OCI-LY7 (cell line): ENCODE results near the gene RBFOX1. TPM values are rescaled to one million over a fixed set of nuclear protein-coding genes. Genes with fewer than 3 reads are reported as not detected.

ENCODE experiments used
- BruUV-seq: library from RNA; stranded (reverse); fragments of 400-500 nt; replicated peaks from 2 replicates; lab custom pipeline; 2021; lab: Mats Ljungman, UMichigan
- CTCF ChIA-PET: fragments of 300-600 bp; sonication (Branson Sonifier 250); formaldehyde crosslinking; loops from one replicate; lab custom pipeline; 2022; ENCODE audit warnings: antibody characterized with exemption; ENCODE audit not compliant: unreplicated experiment; lab: Charles Lee
- POLR2A ChIA-PET: fragments of 300-600 bp; sonication (Branson Sonifier 250); formaldehyde crosslinking; loops from one replicate; lab custom pipeline; 2022; ENCODE audit warnings: antibody characterized with exemption; lab: Charles Lee
- DNase-seq: peaks from one replicate; pipeline ENCODE4 v3.0.0-alpha.2; 2015; ENCODE audit warnings: low spot score
- H2AFZ ChIP-seq: fragments of 200-600 bp; sonication (generic), shearing (Covaris generic); 2 replicates; pipeline ENCODE4 v1.6.1; 2014; ENCODE audit warnings: mild to moderate bottlenecking, antibody characterized with exemption, low read length, moderate library complexity
- H3K27ac ChIP-seq: fragments of 200-600 bp; sonication (generic); 2 replicates; pipeline ENCODE4 v1.5.1; 2014; ENCODE audit warnings: mixed run types, low read depth, mild to moderate bottlenecking, moderate library complexity, low read length, inconsistent platforms; ENCODE audit not compliant: poor library complexity, severe bottlenecking
- H3K36me3 ChIP-seq: fragments of 200-600 bp; sonication (generic); 2 replicates; pipeline ENCODE4 v1.6.1; 2014; ENCODE audit warnings: mild to moderate bottlenecking, antibody characterized with exemption, low read length, moderate library complexity, mixed read lengths; ENCODE audit not compliant: insufficient read depth
- H3K4me1 ChIP-seq: fragments of 200-600 bp; sonication (generic); 2 replicates; pipeline ENCODE4 v1.5.1; 2014; ENCODE audit warnings: mild to moderate bottlenecking, low read length; ENCODE audit not compliant: insufficient read depth, poor library complexity, severe bottlenecking
- H3K4me2 ChIP-seq: fragments of 200-600 bp; sonication (generic); 2 replicates; pipeline ENCODE4 v1.6.1; 2014; ENCODE audit warnings: mild to moderate bottlenecking, low read length
- H3K4me3 ChIP-seq: fragments of 200-600 bp; sonication (generic); 2 replicates; pipeline ENCODE4 v1.5.1; 2014; ENCODE audit warnings: mild to moderate bottlenecking, low read depth, low read length; ENCODE audit not compliant: poor library complexity, severe bottlenecking
- H3K79me2 ChIP-seq: fragments of 200-600 bp; sonication (generic); 2 replicates; pipeline ENCODE4 v1.6.1; 2016; ENCODE audit warnings: low read depth, mild to moderate bottlenecking, low read length, moderate library complexity, mixed read lengths; ENCODE audit not compliant: insufficient read depth
- H3K9me2 ChIP-seq: fragments of 200-600 bp; sonication (generic); 2 replicates; pipeline ENCODE4 v1.6.1; 2016; ENCODE audit warnings: mild to moderate bottlenecking, low read length, mixed read lengths; ENCODE audit not compliant: insufficient read depth
- H3K9me3 ChIP-seq: fragments of 200-600 bp; sonication (generic); 2 replicates; pipeline ENCODE4 v1.6.1; 2014; ENCODE audit warnings: mild to moderate bottlenecking, mixed run types, low read length, mixed read lengths
- H4K20me1 ChIP-seq: fragments of 200-600 bp; sonication (generic); 2 replicates; pipeline ENCODE4 v1.6.1; 2014; ENCODE audit warnings: mild to moderate bottlenecking, antibody characterized with exemption, low read length, moderate library complexity, mixed read lengths; ENCODE audit not compliant: insufficient read depth
- CTCF ChIP-seq: fragments of 200-600 bp; sonication (generic); conservative IDR thresholded peaks from 2 replicates; pipeline ENCODE4 v1.5.1; 2014; ENCODE audit warnings: mild to moderate bottlenecking, antibody characterized with exemption, low read length, moderate library complexity, mixed read lengths
- EZH2phosphoT487 ChIP-seq: fragments of 200-600 bp; sonication (generic); IDR thresholded peaks from 2 replicates; pipeline ENCODE4 v1.6.1; 2018; ENCODE audit warnings: low read depth, borderline replicate concordance, mild to moderate bottlenecking, mixed run types, antibody characterized with exemption, low read length, moderate library complexity, mixed read lengths
- intact Hi-C: fragments of 100-400 bp; cut with micrococcal nuclease; formaldehyde crosslinking; loops from one replicate; pipeline ENCODE4 v1.10.0; 2022; ENCODE audit not compliant: unreplicated experiment
- total RNA-seq, 2 experiments: library from RNA; depleted of rRNA in 1 of 2; stranded (reverse); fragments of >200 nt in 1 of 2; shearing (Covaris generic) in 1 of 2; gene quantifications; 2 replicates each; pipeline ENCODE4 v1.2.3, GENCODE V29; 2014 to 2022

RBFOX1 gene
- total RNA-seq, 2 experiments from 2014 or later, result not detected

GRCh38 chr16:7629571-7629970, 296.9 kb downstream of the RBFOX1 start:
- no peaks in the 10 kb centered on the region for H3K36me3 ChIP-seq
- DNase-seq, result no peak
- no peaks in the 10 kb centered on the region for H4K20me1 ChIP-seq
- no peaks in the 10 kb centered on the region for H3K79me2 ChIP-seq
- no peaks in the 10 kb centered on the region for H3K9me2 ChIP-seq
- no peak overlapping the region for H2AFZ ChIP-seq
- ChIA-PET CTCF (no interaction called here), POLR2A (no interaction called here)
- H3K4me2 ChIP-seq, result no peak overlapping the region
- BruUV-seq, result no TSS peak
- H3K4me3 ChIP-seq, result no peak overlapping the region
- intact Hi-C loops, result no loop called here
- H3K9me3 ChIP-seq, result no peaks in the 10 kb centered on the region
- H3K27ac ChIP-seq, result no peak overlapping the region
- H3K4me1 ChIP-seq, result no peaks in the 10 kb centered on the region
- no peak for TF ChIP-seq EZH2phosphoT487
- TF ChIP-seq CTCF, result no peak

GRCh38 chr16:7637446-7637845, 304.8 kb downstream of the RBFOX1 start:
- H4K20me1 ChIP-seq, result no peaks in the 10 kb centered on the region
- no peaks in the 10 kb centered on the region for H3K4me1 ChIP-seq
- ChIA-PET CTCF (no interaction called here), POLR2A (no interaction called here)
- intact Hi-C loops, result no loop called here
- no peaks in the 10 kb centered on the region for H3K9me3 ChIP-seq
- H2AFZ ChIP-seq, result no peak overlapping the region
- no peak overlapping the region for H3K4me2 ChIP-seq
- no peak overlapping the region for H3K4me3 ChIP-seq
- H3K79me2 ChIP-seq, result no peaks in the 10 kb centered on the region
- no peaks in the 10 kb centered on the region for H3K36me3 ChIP-seq
- BruUV-seq, result no TSS peak
- TF ChIP-seq CTCF (no peak), EZH2phosphoT487 (no peak)
- no peaks in the 10 kb centered on the region for H3K9me2 ChIP-seq
- no peak for DNase-seq
- no peak overlapping the region for H3K27ac ChIP-seq

- CTCF ChIA-PET, result no interaction called here
- H3K9me3 ChIP-seq, result no peaks in the 10 kb centered on the region
- H3K27ac ChIP-seq, result no peak overlapping the region
- no peaks in the 10 kb centered on the region for H3K36me3 ChIP-seq
- H3K9me2 ChIP-seq, result no peaks in the 10 kb centered on the region
- no peak for DNase-seq
- no peaks in the 10 kb centered on the region for H4K20me1 ChIP-seq
- no peak overlapping the region for H3K4me2 ChIP-seq
- no peaks in the 10 kb centered on the region for H3K4me1 ChIP-seq
- H3K79me2 ChIP-seq, result no peaks in the 10 kb centered on the region
- intact Hi-C loops, result no loop called here
- TF ChIP-seq CTCF (no peak), EZH2phosphoT487 (no peak)
- BruUV-seq, result no TSS peak
- H3K4me3 ChIP-seq, result no peak overlapping the region
- no peak overlapping the region for H2AFZ ChIP-seq
- POLR2A ChIA-PET, result no interaction called here
These were observed 305.7 kb downstream of the RBFOX1 start for GRCh38 chr16:7638306-7638705.
